Panc1 (cell line): ENCODE results near the gene PSMB9. TPM values are rescaled to one million over a fixed set of nuclear protein-coding genes. Genes with fewer than 3 reads are reported as not detected.

Experiments
- ATAC-seq: fragments of 200-7000 bp; cut with Tn5 transposase; 2 replicates; pipeline ENCODE4 v1.9.1; 2020; ENCODE audit warnings: mild to moderate bottlenecking, moderate library complexity
- BruUV-seq: library from RNA; stranded (reverse); fragments of 400-500 nt; replicated peaks from 2 replicates; lab custom pipeline; 2021; lab: Mats Ljungman, UMichigan
- CTCF ChIA-PET: fragments of 300-600 bp; sonication (Branson Sonifier 250); formaldehyde crosslinking; loops from one replicate; lab custom pipeline; 2022; ENCODE audit warnings: antibody characterized with exemption; lab: Charles Lee
- POLR2A ChIA-PET: fragments of 300-600 bp; sonication (Branson Sonifier 250); formaldehyde crosslinking; loops from one replicate; lab custom pipeline; 2022; ENCODE audit warnings: antibody characterized with exemption; lab: Charles Lee
- DNase-seq: peaks from one replicate; pipeline ENCODE4 v3.0.0-alpha.2; 2010; ENCODE audit warnings: low read depth, low spot score
- H3K27ac ChIP-seq: 2 replicates; pipeline ENCODE4 v1.5.1; 2011; ENCODE audit warnings: mild to moderate bottlenecking, low read length, inconsistent platforms
- H3K27me3 ChIP-seq: fragments of 200-500 bp; sonication (Bioruptor generic); 2 replicates; pipeline ENCODE4 v1.6.0; 2014; ENCODE audit warnings: low read length, inconsistent platforms; ENCODE audit not compliant: control insufficient read depth, insufficient read depth
- H3K36me3 ChIP-seq: fragments of 200-500 bp; sonication (Bioruptor generic); 2 replicates; pipeline ENCODE4 v1.5.1; 2014; ENCODE audit warnings: inconsistent platforms, mild to moderate bottlenecking, low read length, moderate library complexity; ENCODE audit not compliant: control insufficient read depth, insufficient read depth
- H3K4me1 ChIP-seq: 2 replicates; pipeline ENCODE4 v1.5.1; 2011; ENCODE audit warnings: inconsistent platforms, mild to moderate bottlenecking, low read length, moderate library complexity; ENCODE audit not compliant: control insufficient read depth, insufficient read depth
- H3K4me3 ChIP-seq, 2 experiments: 2 replicates each; pipeline ENCODE4 v1.5.1; 2011 to 2012; ENCODE audit warnings: low read depth in 2 of 2, low read length in 2 of 2, mild to moderate bottlenecking in 2 of 2, inconsistent platforms in 1 of 2, moderate library complexity in 1 of 2
- H3K9me3 ChIP-seq: fragments of 200-500 bp; sonication (Bioruptor generic); 2 replicates; pipeline ENCODE4 v1.5.1; 2014; ENCODE audit warnings: low read depth, mild to moderate bottlenecking, inconsistent platforms, low read length, moderate library complexity; ENCODE audit not compliant: control insufficient read depth, insufficient read depth
- CTCF ChIP-seq: fragments of 450-650 bp; IDR thresholded peaks from 2 replicates; pipeline ENCODE4 v1.5.1; 2017; ENCODE audit warnings: mild to moderate bottlenecking
- POLR2AphosphoS5 ChIP-seq: IDR thresholded peaks from 2 replicates; pipeline ENCODE4 v1.6.1; 2012; ENCODE audit warnings: mild to moderate bottlenecking, low read depth, low read length, moderate library complexity
- SIN3A ChIP-seq: IDR thresholded peaks from 2 replicates; pipeline ENCODE4 v1.6.1; 2012; ENCODE audit warnings: low read depth, mild to moderate bottlenecking, low read length, moderate library complexity, borderline replicate concordance; ENCODE audit not compliant: insufficient read depth
- TCF7L2 ChIP-seq: IDR thresholded peaks from 2 replicates; pipeline ENCODE4 v1.6.1; 2011; ENCODE audit warnings: mild to moderate bottlenecking, low read depth, low read length, inconsistent platforms
- in situ Hi-C: cut with HindIII; loops from 2 replicates; pipeline ENCODE4 v1.10.0; 2016; ENCODE audit warnings: low sequenced_read_pairs, low pct_unique_long_range_greater_than_20kb
- intact Hi-C: fragments of 100-400 bp; cut with micrococcal nuclease; formaldehyde crosslinking; loops from one replicate; pipeline ENCODE4 v1.10.0; 2022; ENCODE audit not compliant: unreplicated experiment
- total RNA-seq: library from RNA; stranded (reverse); gene quantifications from one replicate; pipeline ENCODE4 v1.2.1, GENCODE V29; 2021; ENCODE audit not compliant: unreplicated experiment
- TF ChIP-seq, protein P1 (sequence below), 2 experiments: IDR thresholded peaks; 2 replicates each; pipeline ENCODE4 v1.6.1; 2011 to 2012; ENCODE audit warnings: low read depth in 2 of 2, control low read depth in 1 of 2, low read length in 1 of 2, mild to moderate bottlenecking in 1 of 2, moderate library complexity in 1 of 2; ENCODE audit not compliant: insufficient read depth in 1 of 2

Gene PSMB9
- total RNA-seq, 1 experiment from 2014 or later, result 41.5 TPM

DNA sequence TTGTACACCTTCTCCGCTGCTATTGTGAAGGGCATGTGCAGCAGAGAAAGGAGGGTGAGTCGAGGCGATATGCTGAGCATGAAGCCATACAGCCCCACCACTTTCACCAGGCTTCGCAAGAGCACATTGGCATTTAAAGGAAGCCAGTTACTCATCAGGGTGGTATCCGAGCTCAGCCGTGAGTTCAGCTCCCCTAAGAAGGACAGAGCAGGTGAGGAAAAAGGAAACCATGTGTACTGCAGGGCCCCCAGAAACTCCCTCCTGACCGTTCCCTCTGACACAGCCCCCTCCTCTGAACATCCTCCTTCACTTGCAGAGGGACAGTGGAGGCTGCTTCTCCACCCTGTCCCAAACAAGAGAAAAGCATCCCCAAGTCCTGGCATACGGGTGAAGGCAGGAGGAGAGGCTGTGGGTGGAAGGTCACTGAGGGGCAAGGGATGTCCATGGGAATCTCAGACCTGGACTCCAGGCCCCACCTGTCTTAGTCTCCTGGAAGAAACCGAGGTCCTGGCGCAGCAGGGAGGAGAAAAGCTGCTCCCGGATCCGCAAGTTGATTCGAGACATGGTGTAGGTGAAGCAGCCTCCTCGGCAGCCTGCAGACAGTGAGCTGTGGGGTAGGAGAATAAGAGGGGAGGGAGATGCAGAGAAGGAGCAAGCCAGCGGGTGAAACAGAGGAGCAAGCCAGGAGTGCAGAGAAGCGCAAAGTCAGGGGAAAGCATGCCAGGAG lies 18.7 kb upstream of the PSMB9 start:
- intact Hi-C loops (no loop called here), in situ Hi-C loops (no loop called here)
- no TSS peak for BruUV-seq
- Histone ChIP-seq H3K9me3 (no peaks in the 10 kb centered on the region), H3K27ac (no peak overlapping the region), H3K36me3 (peaks cover 2% of the 10 kb centered on the region; the same call in 1 of the 2 replicates), H3K27me3 (no peaks in the 10 kb centered on the region), H3K4me1 (peaks cover 7% of the 10 kb centered on the region; the same call in 1 of the 2 replicates), H3K4me3 (no peak overlapping the region)
- ChIA-PET CTCF (no interaction called here), POLR2A (no interaction called here)
- ATAC-seq (no peak), DNase-seq (no peak)
- no peak for TF ChIP-seq CTCF
- no peak for TF ChIP-seq POLR2AphosphoS5
- TF ChIP-seq, protein P1, sequence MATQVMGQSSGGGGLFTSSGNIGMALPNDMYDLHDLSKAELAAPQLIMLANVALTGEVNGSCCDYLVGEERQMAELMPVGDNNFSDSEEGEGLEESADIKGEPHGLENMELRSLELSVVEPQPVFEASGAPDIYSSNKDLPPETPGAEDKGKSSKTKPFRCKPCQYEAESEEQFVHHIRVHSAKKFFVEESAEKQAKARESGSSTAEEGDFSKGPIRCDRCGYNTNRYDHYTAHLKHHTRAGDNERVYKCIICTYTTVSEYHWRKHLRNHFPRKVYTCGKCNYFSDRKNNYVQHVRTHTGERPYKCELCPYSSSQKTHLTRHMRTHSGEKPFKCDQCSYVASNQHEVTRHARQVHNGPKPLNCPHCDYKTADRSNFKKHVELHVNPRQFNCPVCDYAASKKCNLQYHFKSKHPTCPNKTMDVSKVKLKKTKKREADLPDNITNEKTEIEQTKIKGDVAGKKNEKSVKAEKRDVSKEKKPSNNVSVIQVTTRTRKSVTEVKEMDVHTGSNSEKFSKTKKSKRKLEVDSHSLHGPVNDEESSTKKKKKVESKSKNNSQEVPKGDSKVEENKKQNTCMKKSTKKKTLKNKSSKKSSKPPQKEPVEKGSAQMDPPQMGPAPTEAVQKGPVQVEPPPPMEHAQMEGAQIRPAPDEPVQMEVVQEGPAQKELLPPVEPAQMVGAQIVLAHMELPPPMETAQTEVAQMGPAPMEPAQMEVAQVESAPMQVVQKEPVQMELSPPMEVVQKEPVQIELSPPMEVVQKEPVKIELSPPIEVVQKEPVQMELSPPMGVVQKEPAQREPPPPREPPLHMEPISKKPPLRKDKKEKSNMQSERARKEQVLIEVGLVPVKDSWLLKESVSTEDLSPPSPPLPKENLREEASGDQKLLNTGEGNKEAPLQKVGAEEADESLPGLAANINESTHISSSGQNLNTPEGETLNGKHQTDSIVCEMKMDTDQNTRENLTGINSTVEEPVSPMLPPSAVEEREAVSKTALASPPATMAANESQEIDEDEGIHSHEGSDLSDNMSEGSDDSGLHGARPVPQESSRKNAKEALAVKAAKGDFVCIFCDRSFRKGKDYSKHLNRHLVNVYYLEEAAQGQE (IDR thresholded peaks at IDR 0.05; ENCODE audit: insufficient read depth in 1 of 2, low read depth in 2 of 2, low read length in 1 of 2), result no peak

DNA sequence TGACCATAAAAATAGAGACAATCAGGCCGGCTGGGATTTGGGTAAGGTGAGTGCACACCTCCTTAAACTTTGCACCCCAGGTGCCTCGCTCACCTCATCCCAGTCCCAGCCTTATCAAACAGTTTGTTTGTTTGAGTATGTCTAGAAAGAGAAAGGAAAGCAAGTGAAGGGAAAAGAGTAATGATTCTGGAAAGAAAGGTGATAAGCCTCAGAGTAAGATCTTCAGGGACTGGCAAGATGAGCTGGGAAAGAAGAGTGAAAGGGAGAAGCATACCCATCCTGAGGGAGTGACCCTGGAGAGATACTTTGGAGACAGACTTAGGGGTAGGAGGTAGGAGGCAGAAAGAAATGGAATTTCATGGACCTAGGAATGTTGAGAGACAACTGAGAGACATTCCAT lies 17.1 kb upstream of the PSMB9 start:
- no peak for TF ChIP-seq TCF7L2
- TF ChIP-seq CTCF, result no peak
- TF ChIP-seq, protein P1 (IDR thresholded peaks at IDR 0.05; ENCODE audit: insufficient read depth in 1 of 2, low read depth in 2 of 2, low read length in 1 of 2), result no peak
- TF ChIP-seq POLR2AphosphoS5, result no peak
- no peak for TF ChIP-seq SIN3A
- intact Hi-C loops (no loop called here), in situ Hi-C loops (no loop called here)
- Histone ChIP-seq H3K4me1 (peaks cover 7% of the 10 kb centered on the region; the same call in 1 of the 2 replicates), H3K9me3 (no peaks in the 10 kb centered on the region), H3K4me3 (no peak overlapping the region), H3K27me3 (no peaks in the 10 kb centered on the region), H3K27ac (peak overlapping the region; percentile 89; the same call in 1 of the 2 replicates), H3K36me3 (peaks cover 2% of the 10 kb centered on the region; the same call in 1 of the 2 replicates)
- DNase-seq, result no peak
- no peak for ATAC-seq
- BruUV-seq, result no TSS peak
- POLR2A ChIA-PET, result no interaction called here
- CTCF ChIA-PET, result no interaction called here
